Loucy (cell line): ENCODE data around the gene TBX18.

Experiments used
- H2AFZ ChIP-seq: fragments of 200-600 bp; sonication (generic); 2 replicates; pipeline ENCODE4 v1.6.0; 2016; ENCODE audit warnings: antibody characterized with exemption, mild to moderate bottlenecking, low read length, moderate library complexity
- H3F3A ChIP-seq: fragments of 200-600 bp; 2 replicates; pipeline ENCODE4 v1.6.0; 2016; ENCODE audit warnings: antibody characterized with exemption, low read depth, mild to moderate bottlenecking
- H3K27me3 ChIP-seq: fragments of 200-600 bp; sonication (generic); 2 replicates; pipeline ENCODE4 v1.6.1; 2014; ENCODE audit warnings: low read length, mild to moderate bottlenecking; ENCODE audit not compliant: insufficient read depth, poor library complexity, severe bottlenecking
- H3K36me3 ChIP-seq: fragments of 200-600 bp; sonication (generic); 2 replicates; pipeline ENCODE4 v1.6.1; 2016; ENCODE audit warnings: low read length; ENCODE audit not compliant: insufficient read depth
- H3K4me1 ChIP-seq: fragments of 200-600 bp; sonication (generic); 2 replicates; pipeline ENCODE4 v1.5.1; 2014; ENCODE audit warnings: low read length, mild to moderate bottlenecking; ENCODE audit not compliant: insufficient read depth, poor library complexity, severe bottlenecking
- H3K4me2 ChIP-seq: fragments of 200-600 bp; sonication (generic); 2 replicates; pipeline ENCODE4 v1.6.0; 2014; ENCODE audit warnings: antibody characterized with exemption, low read length, low read depth, mild to moderate bottlenecking; ENCODE audit not compliant: poor library complexity, severe bottlenecking
- H3K4me3 ChIP-seq: fragments of 200-600 bp; sonication (generic); 2 replicates; pipeline ENCODE4 v1.5.1; 2014; ENCODE audit warnings: low read length, mild to moderate bottlenecking, mixed read lengths; ENCODE audit not compliant: poor library complexity, severe bottlenecking
- H3K79me2 ChIP-seq: fragments of 200-600 bp; sonication (generic); 2 replicates; pipeline ENCODE4 v1.6.1; 2014; ENCODE audit warnings: low read length; ENCODE audit not compliant: insufficient read depth
- H3K9ac ChIP-seq: fragments of 200-600 bp; sonication (generic); 2 replicates; pipeline ENCODE4 v1.6.0; 2014; ENCODE audit warnings: mild to moderate bottlenecking, low read depth, low read length, moderate library complexity; ENCODE audit not compliant: poor library complexity, severe bottlenecking
- H3K9me2 ChIP-seq: fragments of 200-600 bp; sonication (generic); replicated peaks from 2 replicates; pipeline ENCODE4 v1.6.1; 2016; ENCODE audit warnings: low read depth, low read length, mixed read lengths
- H3K9me3 ChIP-seq: fragments of 200-600 bp; sonication (generic); 2 replicates; pipeline ENCODE4 v1.6.1; 2014; ENCODE audit warnings: mild to moderate bottlenecking, antibody characterized with exemption, low read length, low read depth; ENCODE audit not compliant: insufficient read depth
- H4K20me1 ChIP-seq: fragments of 200-600 bp; sonication (generic); 2 replicates; pipeline ENCODE4 v1.6.0; 2014; ENCODE audit warnings: antibody characterized with exemption, low read length, mild to moderate bottlenecking; ENCODE audit not compliant: insufficient read depth, poor library complexity, severe bottlenecking
- EZH2phosphoT487 ChIP-seq: fragments of 200-600 bp; IDR thresholded peaks from 2 replicates; pipeline ENCODE4 v1.6.1; 2018; ENCODE audit warnings: antibody characterized with exemption, mild to moderate bottlenecking, moderate library complexity, borderline replicate concordance
- TF ChIP-seq, protein P1 (sequence below): fragments of 200-600 bp; sonication (generic); conservative IDR thresholded peaks from 2 replicates; pipeline ENCODE4 v1.5.1; 2014; ENCODE audit warnings: mild to moderate bottlenecking, antibody characterized with exemption, low read length

The TBX18 gene

DNA sequence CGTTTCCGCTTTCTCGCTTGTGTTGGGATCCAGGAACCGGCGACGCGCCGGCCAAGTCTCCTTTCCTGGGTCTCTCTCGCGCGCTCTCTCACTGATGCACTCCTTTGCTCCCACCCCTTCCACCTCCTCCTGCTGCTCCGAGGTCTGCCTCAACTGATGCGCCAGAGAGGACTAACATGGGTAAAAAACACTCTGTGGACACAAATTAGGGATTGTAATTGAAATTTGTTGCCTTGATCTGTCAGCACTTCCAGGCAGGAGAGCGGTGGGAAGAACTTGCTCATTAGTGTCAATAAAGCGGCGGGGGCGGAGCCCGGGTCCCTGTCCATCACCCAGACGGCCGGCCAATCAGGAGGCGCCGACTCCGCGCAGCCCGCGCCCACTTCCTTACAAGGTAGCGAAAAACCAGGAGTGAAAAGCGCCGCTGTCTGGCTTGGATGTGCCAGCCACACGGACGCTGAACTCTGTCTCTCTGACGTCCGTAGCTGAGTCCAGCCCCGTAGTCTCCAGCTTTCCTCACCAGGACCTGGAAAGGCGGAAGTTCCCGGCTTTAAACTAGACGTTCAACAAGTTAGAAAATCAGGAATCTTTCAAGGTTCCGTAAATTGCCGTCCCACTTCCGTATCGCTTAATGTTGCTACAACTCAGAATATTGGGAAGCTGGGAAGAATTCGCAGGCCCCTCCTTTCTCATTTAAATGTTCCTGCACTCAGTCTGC, at the start of gene TBX18:
TSS of gene TBX18 (minus strand) at position 267 of the 718 bp plus-strand sequence. CDS start 417 bp downstream, outside the sequence.
- Histone ChIP-seq H2AFZ (no peak within 1 kb of the TSS), H3K9ac (no peak within 1 kb of the TSS), H3K4me2 (no peak within 1 kb of the TSS), H3K4me1 (peaks cover 10% of the 10 kb centered on the region), H3K9me3 (peaks cover 2% of the 10 kb centered on the region; the same call in 1 of the 2 replicates), H3K9me2 (no peaks in the 10 kb centered on the region), H3F3A (no peaks in the 10 kb centered on the region), H4K20me1 (no peaks in the 10 kb centered on the region), H3K36me3 (no peaks in the 10 kb centered on the region), H3K27me3 (no peaks in the 10 kb centered on the region), H3K79me2 (no peaks in the 10 kb centered on the region), H3K4me3 (no peak within 1 kb of the TSS)
- TF ChIP-seq, protein P1, sequence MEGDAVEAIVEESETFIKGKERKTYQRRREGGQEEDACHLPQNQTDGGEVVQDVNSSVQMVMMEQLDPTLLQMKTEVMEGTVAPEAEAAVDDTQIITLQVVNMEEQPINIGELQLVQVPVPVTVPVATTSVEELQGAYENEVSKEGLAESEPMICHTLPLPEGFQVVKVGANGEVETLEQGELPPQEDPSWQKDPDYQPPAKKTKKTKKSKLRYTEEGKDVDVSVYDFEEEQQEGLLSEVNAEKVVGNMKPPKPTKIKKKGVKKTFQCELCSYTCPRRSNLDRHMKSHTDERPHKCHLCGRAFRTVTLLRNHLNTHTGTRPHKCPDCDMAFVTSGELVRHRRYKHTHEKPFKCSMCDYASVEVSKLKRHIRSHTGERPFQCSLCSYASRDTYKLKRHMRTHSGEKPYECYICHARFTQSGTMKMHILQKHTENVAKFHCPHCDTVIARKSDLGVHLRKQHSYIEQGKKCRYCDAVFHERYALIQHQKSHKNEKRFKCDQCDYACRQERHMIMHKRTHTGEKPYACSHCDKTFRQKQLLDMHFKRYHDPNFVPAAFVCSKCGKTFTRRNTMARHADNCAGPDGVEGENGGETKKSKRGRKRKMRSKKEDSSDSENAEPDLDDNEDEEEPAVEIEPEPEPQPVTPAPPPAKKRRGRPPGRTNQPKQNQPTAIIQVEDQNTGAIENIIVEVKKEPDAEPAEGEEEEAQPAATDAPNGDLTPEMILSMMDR: no peak
- no peak for TF ChIP-seq EZH2phosphoT487

DNA sequence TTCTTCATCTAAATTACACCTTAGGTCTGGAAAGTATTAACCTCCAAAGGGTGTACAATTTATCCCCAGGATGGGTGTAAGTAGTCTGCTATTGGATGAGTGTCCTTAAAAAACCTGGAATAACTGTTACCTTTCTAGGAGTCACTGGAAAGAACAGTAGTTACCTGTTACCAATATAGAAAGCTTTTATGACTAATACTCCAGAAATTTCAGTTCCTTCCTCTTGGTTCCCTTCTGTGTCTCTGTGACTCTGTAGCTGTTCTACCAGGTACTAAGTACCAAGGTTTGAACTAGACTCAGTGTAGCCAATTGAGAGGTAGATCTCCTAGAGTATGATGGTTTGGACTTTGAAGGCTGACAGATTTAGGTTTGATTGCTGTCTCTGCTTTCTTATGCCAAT, 47.0 kb upstream of the TBX18 start:
- H3K79me2 ChIP-seq: no peaks in the 10 kb centered on the region
- H4K20me1 ChIP-seq: no peaks in the 10 kb centered on the region
- peaks cover 11% of the 10 kb centered on the region for H3K4me1 ChIP-seq
- H3F3A ChIP-seq: no peaks in the 10 kb centered on the region
- no peaks in the 10 kb centered on the region for H3K27me3 ChIP-seq
- no peaks in the 10 kb centered on the region for H3K9me2 ChIP-seq
- TF ChIP-seq, protein P1: no peak
- no peak for TF ChIP-seq EZH2phosphoT487
- no peaks in the 10 kb centered on the region for H3K36me3 ChIP-seq
- no peak overlapping the region for H3K4me3 ChIP-seq
- no peak overlapping the region for H3K9ac ChIP-seq
- 0 out of 2 replicates have a peak overlapping the region, but pooled peaks have one; percentile 9 for H2AFZ ChIP-seq
- H3K4me2 ChIP-seq: no peak overlapping the region
- no peaks in the 10 kb centered on the region for H3K9me3 ChIP-seq

DNA sequence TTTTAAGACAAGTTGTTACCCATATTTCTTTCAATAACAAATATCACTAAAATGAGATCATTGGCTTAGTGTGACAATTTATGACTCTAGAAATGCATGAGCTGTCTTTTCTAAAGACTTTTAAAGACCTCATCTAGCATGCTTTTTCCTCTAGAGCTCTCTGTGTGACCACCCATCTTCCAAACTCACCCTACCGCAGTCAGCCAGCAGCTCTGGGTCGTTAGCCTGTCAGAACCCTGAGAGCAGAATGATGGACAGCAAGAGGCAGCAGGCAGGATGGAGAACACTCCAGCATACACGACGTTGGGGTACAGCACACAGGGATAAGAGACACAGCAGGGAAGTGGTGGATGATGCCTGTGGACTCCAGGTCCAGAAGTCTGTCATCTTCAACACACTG, 45.1 kb upstream of the TBX18 start:
- no peaks in the 10 kb centered on the region for H3K9me3 ChIP-seq
- H3K9me2 ChIP-seq: no peaks in the 10 kb centered on the region
- peak overlapping the region; percentile 29; the same call in 1 of the 2 replicates for H2AFZ ChIP-seq
- no peaks in the 10 kb centered on the region for H3F3A ChIP-seq
- TF ChIP-seq, protein P1: no peak
- no peak for TF ChIP-seq EZH2phosphoT487
- peak overlapping the region; percentile 23 for H3K4me2 ChIP-seq
- peaks cover 16% of the 10 kb centered on the region for H3K4me1 ChIP-seq
- H3K79me2 ChIP-seq: no peaks in the 10 kb centered on the region
- no peak overlapping the region for H3K9ac ChIP-seq
- no peaks in the 10 kb centered on the region for H3K27me3 ChIP-seq
- H4K20me1 ChIP-seq: no peaks in the 10 kb centered on the region
- no peaks in the 10 kb centered on the region for H3K36me3 ChIP-seq
- no peak overlapping the region for H3K4me3 ChIP-seq
